GM20431 (cell line): ENCODE measurements around the gene CLEC20A.

Experiments
- in situ Hi-C: fragments of 300-500 bp; cut with MseI, MboI; formaldehyde crosslinking; loops from one replicate; pipeline ENCODE4 v1.15.0; 2020; ENCODE audit warnings: low sequenced_read_pairs; ENCODE audit not compliant: unreplicated experiment

The CLEC20A gene

GRCh38 chr1:178496410-178497135, at the start of gene CLEC20A:
Gene CLEC20A (minus strand): TSS chr1:178496964. CDS start chr1:178496939, 25 bp downstream.
- in situ Hi-C loops = no loop called here

GRCh38 chr1:178544531-178544930, 47.8 kb upstream of the CLEC20A start:
- in situ Hi-C loops = loop anchor here (25.0 kb wide), 2 partner anchors 218 to 818 kb away; partner anchors contain the start of gene AXDND1

- in situ Hi-C loops = loop anchor here (25.0 kb wide), 2 partner anchors 219 to 819 kb away; partner anchors contain the start of gene AXDND1
Observed at GRCh38 chr1:178543290-178543607, 46.5 kb upstream of the CLEC20A start.

- in situ Hi-C loops = loop anchor here (25.0 kb wide), 2 partner anchors 220 to 820 kb away; partner anchors contain the start of gene AXDND1
Observed at GRCh38 chr1:178542554-178543289, 46.0 kb upstream of the CLEC20A start.

- in situ Hi-C loops = loop anchor here (25.0 kb wide), 2 partner anchors 220 to 820 kb away; partner anchors contain the start of gene AXDND1
Observed at GRCh38 chr1:178541829-178542553, 45.2 kb upstream of the CLEC20A start.

- in situ Hi-C loops = loop anchor here (25.0 kb wide), 2 partner anchors 221 to 821 kb away; partner anchors contain the start of gene AXDND1
Observed at GRCh38 chr1:178541379-178541778, 44.6 kb upstream of the CLEC20A start.

GRCh38 chr1:178540646-178541045, 43.9 kb upstream of the CLEC20A start:
- in situ Hi-C loops = loop anchor here (25.0 kb wide), 2 partner anchors 222 to 822 kb away; partner anchors contain the start of gene AXDND1

GRCh38 chr1:178540204-178540603, 43.4 kb upstream of the CLEC20A start:
- in situ Hi-C loops = loop anchor here (25.0 kb wide), 2 partner anchors 222 to 822 kb away; partner anchors contain the start of gene AXDND1

GRCh38 chr1:178539291-178539690, 42.5 kb upstream of the CLEC20A start:
- in situ Hi-C loops = loop anchor here (25.0 kb wide), 2 partner anchors 223 to 823 kb away; partner anchors contain the start of gene AXDND1

GRCh38 chr1:178538192-178538916, 41.6 kb upstream of the CLEC20A start:
- in situ Hi-C loops = loop anchor here (25.0 kb wide), 2 partner anchors 224 to 824 kb away; partner anchors contain the start of gene AXDND1

- in situ Hi-C loops = loop anchor here (25.0 kb wide), 2 partner anchors 225 to 825 kb away; partner anchors contain the start of gene AXDND1
Observed at GRCh38 chr1:178537382-178538090, 40.8 kb upstream of the CLEC20A start.

- in situ Hi-C loops = loop anchor here (25.0 kb wide), 2 partner anchors 225 to 825 kb away; partner anchors contain the start of gene AXDND1
Observed at GRCh38 chr1:178536844-178537371, 40.1 kb upstream of the CLEC20A start.

- in situ Hi-C loops = loop anchor here (25.0 kb wide), 2 partner anchors 226 to 826 kb away; partner anchors contain the start of gene AXDND1
Observed at GRCh38 chr1:178536329-178536728, 39.6 kb upstream of the CLEC20A start.

- in situ Hi-C loops = loop anchor here (25.0 kb wide), 2 partner anchors 228 to 828 kb away; partner anchors contain the start of gene AXDND1
Observed at GRCh38 chr1:178534137-178534868, 37.5 kb upstream of the CLEC20A start.

- in situ Hi-C loops = loop anchor here (25.0 kb wide), 2 partner anchors 229 to 829 kb away; partner anchors contain the start of gene AXDND1
Observed at GRCh38 chr1:178533121-178533946, 36.6 kb upstream of the CLEC20A start.

GRCh38 chr1:178532392-178532791, 35.6 kb upstream of the CLEC20A start:
- in situ Hi-C loops = loop anchor here (25.0 kb wide), 2 partner anchors 230 to 830 kb away; partner anchors contain the start of gene AXDND1
